ENCODE measurements around the gene TDRD9.

GRCh38 chr14:103898711-103899110, 29.5 kb upstream of the TDRD9 start:
- TF ChIP-seq EZH2phosphoT487 (IDR thresholded peaks at IDR 0.05; ENCODE audit: unreplicated experiment) (no peak), CTCF (conservative IDR thresholded peaks at IDR 0.05; ENCODE audit: low read depth in 2 of 2) (no peak), ZNF331 (CRISPR knock-in tag; IDR thresholded peaks at IDR 0.05; ENCODE audit: low read depth) (no peak), POLR2AphosphoS5 (IDR thresholded peaks at IDR 0.05; ENCODE audit: low read depth) (no peak), CREB1 (CRISPR knock-in tag; IDR thresholded peaks at IDR 0.05; ENCODE audit: low read depth) (no peak), STAT1 (IDR thresholded peaks at IDR 0.05; ENCODE audit: unreplicated experiment) (no peak), EZH2 (IDR thresholded peaks at IDR 0.05; ENCODE audit: low read depth, unreplicated experiment) (no peak), JUNB (IDR thresholded peaks at IDR 0.05; ENCODE audit: unreplicated experiment) (no peak)
- TF ChIP-seq, protein P1, sequence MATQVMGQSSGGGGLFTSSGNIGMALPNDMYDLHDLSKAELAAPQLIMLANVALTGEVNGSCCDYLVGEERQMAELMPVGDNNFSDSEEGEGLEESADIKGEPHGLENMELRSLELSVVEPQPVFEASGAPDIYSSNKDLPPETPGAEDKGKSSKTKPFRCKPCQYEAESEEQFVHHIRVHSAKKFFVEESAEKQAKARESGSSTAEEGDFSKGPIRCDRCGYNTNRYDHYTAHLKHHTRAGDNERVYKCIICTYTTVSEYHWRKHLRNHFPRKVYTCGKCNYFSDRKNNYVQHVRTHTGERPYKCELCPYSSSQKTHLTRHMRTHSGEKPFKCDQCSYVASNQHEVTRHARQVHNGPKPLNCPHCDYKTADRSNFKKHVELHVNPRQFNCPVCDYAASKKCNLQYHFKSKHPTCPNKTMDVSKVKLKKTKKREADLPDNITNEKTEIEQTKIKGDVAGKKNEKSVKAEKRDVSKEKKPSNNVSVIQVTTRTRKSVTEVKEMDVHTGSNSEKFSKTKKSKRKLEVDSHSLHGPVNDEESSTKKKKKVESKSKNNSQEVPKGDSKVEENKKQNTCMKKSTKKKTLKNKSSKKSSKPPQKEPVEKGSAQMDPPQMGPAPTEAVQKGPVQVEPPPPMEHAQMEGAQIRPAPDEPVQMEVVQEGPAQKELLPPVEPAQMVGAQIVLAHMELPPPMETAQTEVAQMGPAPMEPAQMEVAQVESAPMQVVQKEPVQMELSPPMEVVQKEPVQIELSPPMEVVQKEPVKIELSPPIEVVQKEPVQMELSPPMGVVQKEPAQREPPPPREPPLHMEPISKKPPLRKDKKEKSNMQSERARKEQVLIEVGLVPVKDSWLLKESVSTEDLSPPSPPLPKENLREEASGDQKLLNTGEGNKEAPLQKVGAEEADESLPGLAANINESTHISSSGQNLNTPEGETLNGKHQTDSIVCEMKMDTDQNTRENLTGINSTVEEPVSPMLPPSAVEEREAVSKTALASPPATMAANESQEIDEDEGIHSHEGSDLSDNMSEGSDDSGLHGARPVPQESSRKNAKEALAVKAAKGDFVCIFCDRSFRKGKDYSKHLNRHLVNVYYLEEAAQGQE (IDR thresholded peaks at IDR 0.05; ENCODE audit: unreplicated experiment), result no peak

Measured in GM23338 (cell line).